Measurements from ENCODE around the gene GIPC1. TPM values are rescaled to one million over a fixed set of nuclear protein-coding genes. Genes with fewer than 3 reads are reported as not detected.

GIPC1 gene
- total and polyA plus RNA-seq, 9 of the 15 experiments (the other 6 are each of a cell fraction or from before 2014, with no cell fraction given), result 0.49 to 54.7 (median 24.8) TPM

GRCh38 chr19:14472202-14472938 lies 23.6 kb downstream of the GIPC1 start (continued):
- TF ChIP-seq CEBPG (CRISPR knock-in tag; IDR thresholded peaks at IDR 0.05) (no peak), CEBPG (tag; conservative IDR thresholded peaks at IDR 0.05 in 1 of 2, IDR thresholded peaks at IDR 0.05 in 1 of 2) (no peak), SMC3 (conservative IDR thresholded peaks at IDR 0.05; ENCODE audit: insufficient read depth, low read depth, low read length) (peak; percentile 53; the same call in 1 of the 2 replicates), SREBF2 (CRISPR knock-in tag; IDR thresholded peaks at IDR 0.05) (no peak), TAF15 (IDR thresholded peaks at IDR 0.05; ENCODE audit: low read depth, low read length) (no peak), SPI1 (IDR thresholded peaks at IDR 0.05; ENCODE audit: borderline replicate concordance, low read depth, low read length) (no peak), E2F5 (CRISPR knock-in tag; IDR thresholded peaks at IDR 0.05) (no peak), GTF2B (IDR thresholded peaks at IDR 0.05; ENCODE audit: extremely low read depth, insufficient read length) (no peak), SRSF9 (IDR thresholded peaks at IDR 0.05; ENCODE audit: borderline replicate concordance, low read depth, low read length) (no peak), EWSR1 (IDR thresholded peaks at IDR 0.05; ENCODE audit: borderline replicate concordance, low read depth, partially characterized antibody) (no peak), TARDBP (IDR thresholded peaks at IDR 0.05) (peak; percentile 27; the same call in 1 of the 2 replicates), ZNF444 (CRISPR knock-in tag; IDR thresholded peaks at IDR 0.05) (no peak), USF1 (CRISPR knock-in tag; IDR thresholded peaks at IDR 0.05) (no peak), E2F6 (IDR thresholded peaks at IDR 0.05; ENCODE audit: borderline replicate concordance in 1 of 2, extremely low read depth in 1 of 2, insufficient read depth in 1 of 2, insufficient read length in 1 of 2, low read depth in 1 of 2, low read length in 1 of 2, poor library complexity in 1 of 2, severe bottlenecking in 1 of 2) (peak; percentile 39 to 88), NFXL1 (CRISPR knock-in tag; IDR thresholded peaks at IDR 0.05) (0 out of 2 replicates have a peak, but pooled peaks have one; percentile 56), CREB3 (tag; conservative IDR thresholded peaks at IDR 0.05; ENCODE audit: low read depth) (no peak), USF2 (CRISPR knock-in tag; IDR thresholded peaks at IDR 0.05) (no peak)

Measured in K562 (cell line).